ENCODE results near the gene PTP4A2.

Gene PTP4A2

DNA sequence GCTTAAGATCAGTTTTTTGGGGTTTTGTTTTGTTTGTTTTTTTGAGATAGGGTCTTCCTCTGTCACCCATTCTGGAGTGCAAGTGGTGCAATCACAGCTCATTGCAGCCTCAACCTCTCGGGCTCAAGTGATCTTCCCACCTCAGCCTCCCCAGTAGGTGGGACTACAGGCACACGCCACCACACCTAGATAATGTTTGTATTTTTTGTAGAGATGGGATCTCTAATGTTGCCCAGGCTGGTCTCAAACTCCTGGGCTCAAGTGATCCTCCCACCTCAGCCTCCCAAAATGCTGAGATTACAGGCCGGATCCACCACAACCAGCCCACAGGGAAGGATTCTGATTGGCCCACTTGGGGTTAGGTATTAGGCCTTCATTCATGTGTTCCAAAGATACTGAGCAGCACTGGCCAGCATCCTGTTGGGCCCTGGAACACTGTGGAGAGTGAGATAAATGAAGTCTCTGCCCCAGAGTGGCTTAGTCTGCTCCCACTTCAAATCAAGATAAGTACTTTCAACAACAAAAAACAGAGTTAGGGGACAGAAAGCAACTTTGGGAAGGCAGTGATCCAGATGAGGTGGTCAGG lies 54.7 kb downstream of the PTP4A2 start:
- DNase-seq = no peak

DNA sequence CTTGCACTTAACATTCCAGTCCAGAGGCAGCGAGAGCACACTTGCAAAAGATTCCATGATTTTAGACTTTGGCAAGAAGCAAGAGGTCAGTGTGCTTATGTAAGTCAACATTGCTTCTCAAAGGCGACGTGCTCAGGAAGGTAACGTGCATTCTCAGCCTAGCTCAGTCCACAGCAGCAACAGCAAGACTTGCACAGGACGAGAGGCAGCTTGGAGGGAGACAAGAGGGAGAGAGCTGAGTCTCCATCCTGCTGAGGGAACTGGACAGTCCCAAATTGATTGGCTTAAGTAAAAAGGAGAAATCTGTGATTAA lies 56.5 kb downstream of the PTP4A2 start:
- DNase-seq = no peak

DNA sequence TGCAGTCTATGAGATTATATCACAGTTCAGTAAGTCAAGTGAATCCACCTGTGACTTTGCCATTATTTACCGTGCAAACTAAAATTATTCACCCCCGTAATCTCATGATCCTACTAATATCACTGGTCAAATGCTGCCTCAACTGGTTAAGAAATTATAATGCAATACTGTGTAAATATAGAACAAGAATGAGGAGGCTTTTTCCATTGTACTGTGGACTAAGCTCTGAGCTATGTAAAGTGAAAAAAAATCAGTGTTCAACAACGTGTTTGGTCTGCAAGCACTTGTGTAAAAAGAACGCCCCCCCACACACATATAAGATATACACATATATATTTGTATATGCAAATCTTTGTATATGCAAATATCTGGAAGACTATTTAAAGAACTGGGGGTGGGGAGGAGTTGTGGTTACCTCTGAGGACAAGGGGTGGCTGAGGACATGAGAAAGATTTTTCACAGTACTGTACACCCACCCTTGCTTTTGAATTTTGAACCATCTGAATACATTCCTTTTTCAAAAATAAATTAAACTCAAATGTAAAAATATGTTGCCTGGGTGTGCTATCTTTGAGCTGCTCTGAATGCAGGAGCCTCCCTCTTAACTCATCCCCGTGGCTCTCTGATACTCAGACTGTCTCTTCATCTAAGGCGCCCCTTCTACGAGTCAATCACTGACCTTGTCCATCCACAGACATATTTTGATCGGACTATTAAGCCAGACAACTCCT lies 57.0 kb downstream of the PTP4A2 start:
- DNase-seq = no peak

DNA sequence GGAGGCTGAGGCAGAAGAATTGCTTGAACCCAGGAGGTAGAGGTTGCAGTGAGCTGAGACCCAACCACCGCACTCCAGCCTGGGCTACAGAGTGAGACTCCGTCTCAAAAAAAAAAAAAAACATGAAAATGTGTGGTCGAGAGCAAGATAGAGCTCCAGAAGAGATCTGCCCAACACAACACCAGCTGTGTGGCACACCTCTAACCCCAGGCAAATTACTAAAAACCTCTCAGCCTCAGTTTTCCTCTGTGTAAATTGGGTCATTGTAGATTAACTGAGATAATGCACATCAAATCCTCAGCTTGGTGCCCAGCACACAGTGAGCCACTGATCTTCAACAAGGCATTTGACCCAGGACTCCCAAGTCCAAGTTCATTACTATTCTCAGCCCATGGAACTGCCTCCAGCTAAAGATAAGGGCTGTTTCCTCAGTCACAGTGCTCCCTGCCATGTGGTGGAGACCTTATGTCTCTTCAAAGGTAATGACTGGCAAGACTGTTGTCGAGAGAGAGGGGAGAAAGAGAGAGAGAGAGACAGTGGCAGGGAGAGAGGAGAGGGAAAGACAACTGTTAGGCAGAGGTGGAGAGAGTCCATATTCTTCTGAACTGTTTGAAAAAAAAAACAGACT lies 58.1 kb downstream of the PTP4A2 start:
- no peak for DNase-seq

DNA sequence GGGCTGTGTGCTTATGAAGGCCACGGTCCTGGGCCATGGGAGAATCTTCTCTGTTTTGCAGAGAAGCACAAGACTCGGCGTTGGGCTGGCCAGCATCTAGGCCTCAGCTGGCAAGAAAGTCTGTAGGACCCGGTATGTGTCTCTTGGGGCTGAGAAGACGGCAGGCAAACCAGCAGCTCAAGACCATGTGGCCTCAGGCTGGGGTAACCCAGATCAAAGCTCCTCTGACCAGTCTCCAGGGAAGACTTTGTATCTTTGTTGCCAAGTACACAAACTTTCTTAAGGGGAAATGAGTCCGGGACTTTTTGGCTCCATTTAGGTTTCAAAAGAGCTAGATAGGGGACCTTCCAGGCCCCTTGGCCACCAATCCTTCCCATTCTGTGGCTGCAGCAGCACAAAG lies 60.1 kb downstream of the PTP4A2 start:
- DNase-seq = no peak

DNA sequence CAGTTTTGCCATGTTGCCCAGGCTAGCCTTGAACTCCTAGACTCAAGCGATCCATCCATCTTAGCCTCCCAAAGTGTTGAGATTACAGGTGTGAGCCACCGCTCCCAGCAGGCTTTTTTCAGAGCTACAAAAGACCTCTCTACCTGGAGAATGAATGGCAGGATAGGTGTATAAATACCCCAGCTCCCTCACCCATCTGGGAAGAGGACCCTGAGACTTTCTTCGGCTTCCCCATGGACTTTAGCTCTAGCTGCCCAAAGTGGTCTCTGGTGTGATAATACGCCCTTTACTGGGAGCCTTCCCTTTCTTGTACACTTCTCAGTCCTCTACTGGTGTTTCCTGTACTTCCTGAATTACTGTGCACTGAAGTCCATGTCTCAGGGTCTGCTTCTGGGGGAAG lies 60.6 kb downstream of the PTP4A2 start:
- no peak for DNase-seq

DNA sequence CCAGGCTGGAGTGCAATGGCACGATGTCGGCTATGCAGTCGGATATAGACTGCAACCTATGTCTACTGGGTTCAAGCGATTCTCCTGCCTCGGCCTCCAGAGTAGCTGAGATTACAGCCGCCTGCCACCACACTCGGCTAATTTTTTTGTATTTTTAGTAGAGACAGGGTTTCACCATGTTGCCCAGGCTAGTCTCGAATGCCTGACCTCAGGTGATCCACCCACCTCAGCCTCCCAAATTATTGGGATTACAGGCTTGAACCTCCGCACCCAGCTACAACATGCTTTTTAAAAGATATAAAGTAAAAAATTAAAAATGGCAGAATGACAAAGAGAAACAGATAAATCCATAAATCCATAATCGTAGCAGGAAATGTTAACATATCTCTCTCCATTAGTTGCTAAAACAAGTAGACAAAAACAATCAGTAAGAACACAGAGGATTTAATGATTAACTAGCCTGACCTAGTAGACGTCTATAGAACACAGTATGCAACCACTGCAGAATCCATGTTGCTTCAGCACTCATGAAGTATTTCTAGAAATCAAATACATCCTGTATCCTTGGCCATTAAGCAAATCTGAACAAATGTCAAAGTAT lies 62.4 kb downstream of the PTP4A2 start:
- DNase-seq = no peak

DNA sequence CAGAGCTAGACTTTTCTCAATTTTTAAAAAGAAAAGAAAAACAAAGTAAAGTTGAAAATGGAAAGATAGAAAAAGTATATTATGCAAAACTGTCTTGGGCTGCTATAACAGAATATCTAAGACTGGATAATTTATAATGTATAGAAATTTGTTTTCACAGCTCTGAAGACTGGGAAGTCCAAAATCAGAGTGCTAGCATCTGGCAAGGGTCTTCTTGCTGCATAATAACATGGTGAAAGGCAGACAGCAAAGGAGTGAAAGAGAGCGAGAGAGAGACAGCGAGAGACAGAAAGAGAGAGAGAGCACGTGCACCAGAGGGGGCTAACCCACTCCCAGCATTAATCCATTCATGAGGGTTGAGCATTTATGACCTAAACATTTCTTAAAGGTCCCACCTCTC lies 63.2 kb downstream of the PTP4A2 start:
- DNase-seq = no peak

DNA sequence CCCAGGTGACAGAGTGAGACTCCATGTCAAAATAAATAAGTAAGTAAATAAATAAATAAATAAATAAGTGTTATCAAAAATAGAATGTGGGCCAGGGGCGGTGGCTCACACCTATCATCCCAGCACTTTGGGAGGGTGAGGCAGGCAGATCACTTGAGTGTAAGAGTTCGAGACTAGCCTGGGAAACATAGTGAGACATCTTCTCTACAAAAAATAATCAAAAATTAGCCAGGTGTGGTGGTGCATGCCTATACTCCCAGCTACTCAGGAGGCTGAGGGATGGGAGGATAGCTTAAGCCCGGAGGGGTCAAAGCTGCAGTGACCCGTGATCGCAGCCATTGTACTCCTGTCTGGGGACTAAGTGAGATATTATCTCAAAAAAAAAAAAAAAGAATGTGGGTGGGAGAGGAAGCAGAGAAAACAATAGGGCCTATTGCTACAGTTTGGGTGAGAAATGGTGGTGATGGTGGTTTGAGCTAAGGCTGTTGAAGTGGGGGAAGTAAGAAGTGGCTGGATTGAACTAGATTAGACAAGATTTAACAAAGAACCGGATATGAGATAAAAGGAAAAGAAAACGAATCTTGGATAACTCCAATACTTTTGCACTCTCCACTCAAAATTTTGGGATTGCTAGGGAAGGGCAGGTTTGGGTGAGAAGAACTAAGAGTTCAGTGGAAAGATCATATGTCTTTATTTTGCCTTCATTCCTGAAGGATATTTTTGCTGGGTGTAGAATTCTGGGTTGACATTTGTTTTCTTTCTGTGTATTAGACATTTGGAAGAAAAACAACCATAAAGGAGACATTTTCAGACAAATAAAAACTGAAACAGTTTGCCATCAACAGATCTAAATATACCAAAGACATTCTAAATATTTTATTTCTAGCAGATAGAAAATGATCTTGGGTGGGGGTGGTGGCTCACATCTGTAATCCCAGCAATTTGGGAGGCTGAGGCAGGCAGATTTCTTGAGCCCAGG lies 65.2 kb downstream of the PTP4A2 start:
- DNase-seq = no peak

DNA sequence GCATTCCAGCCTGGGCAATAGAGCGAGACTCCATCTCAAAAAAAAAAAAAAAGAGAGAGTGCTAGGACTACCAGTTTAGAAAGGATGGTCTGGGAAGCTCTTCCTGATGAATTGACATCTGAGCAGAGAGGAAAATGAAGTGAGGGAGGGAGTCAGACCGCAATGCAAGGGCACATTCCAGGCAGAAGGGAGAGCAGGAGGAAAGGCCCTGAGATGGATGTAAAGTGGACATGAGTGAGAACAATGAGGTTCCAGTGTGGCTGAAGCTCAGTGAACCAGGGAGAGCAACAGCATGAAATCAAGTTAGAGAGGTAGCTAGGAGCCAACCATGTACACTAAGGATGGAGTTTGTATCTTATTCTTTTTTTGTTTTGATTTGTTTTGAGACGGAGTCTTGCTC lies 66.5 kb downstream of the PTP4A2 start:
- DNase-seq = no peak

DNA sequence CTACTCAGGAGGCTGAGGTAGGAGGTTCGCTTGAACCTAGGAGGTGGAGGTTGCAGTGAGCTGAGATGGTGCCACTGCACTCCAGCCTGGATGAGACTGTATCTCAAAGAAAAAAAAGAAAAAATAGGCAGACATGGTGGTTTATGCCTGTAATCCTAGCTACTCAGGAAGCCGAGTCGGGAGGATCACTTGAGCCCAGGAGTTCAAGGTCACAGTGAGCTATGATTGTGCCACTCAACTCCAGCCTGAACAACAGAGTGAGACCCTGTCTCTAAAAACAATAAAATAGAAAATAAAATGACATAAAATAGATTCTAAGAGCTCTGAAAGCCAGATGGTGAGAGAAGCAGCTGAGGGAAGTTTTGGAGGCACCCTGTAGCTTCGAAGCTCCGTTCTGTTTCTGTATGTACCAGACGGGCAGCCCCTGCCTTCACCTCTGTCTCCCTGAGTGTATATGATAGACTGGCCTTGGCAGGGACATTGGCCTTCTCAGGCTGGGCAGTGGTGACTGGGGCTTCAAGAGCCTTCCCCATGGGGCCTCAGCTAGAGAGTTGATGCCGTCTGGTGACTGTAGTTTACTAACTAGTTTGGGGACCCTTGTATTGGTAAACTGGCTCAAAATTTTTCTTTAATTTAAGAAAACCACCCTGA lies 68.0 kb downstream of the PTP4A2 start:
- DNase-seq = no peak

DNA sequence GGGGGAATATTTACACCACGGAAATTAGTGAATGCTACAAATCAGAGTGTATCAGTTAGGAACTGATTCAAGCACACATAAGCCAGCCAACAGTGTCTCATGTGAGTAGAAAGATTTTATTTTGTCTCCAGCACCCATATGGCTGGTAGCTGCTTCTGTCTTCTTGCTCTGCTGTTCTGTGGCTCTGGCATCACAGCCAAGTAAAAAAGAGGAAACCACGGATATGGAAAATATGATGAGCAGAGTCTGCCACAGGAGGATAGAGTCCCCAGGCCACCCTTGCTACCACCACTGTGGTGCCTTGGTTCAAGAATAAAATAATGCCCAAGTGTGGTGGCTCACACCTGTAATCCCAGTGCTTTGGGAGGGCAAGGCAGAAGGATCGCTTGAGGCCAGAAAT lies 68.7 kb downstream of the PTP4A2 start:
- no peak for DNase-seq

DNA sequence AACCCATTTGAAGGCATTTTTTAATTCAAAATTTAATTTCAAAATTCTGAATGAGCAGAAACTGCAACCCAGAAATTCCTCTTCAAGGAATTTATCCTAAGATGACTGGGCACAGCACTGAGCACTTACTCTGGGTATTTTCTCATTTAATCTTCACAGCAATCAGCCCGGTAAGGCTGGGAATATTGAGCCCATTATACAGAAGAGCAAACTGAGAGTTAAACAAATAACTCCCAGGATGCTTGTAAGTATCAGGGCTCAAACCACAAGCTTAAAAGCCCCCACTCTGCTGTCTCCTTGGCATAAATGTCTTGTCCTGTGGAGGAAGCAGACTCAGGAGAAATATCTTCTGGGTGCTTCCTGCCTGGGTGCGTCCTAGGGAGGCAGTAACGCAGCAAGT lies 69.3 kb downstream of the PTP4A2 start:
- no peak for DNase-seq

DNA sequence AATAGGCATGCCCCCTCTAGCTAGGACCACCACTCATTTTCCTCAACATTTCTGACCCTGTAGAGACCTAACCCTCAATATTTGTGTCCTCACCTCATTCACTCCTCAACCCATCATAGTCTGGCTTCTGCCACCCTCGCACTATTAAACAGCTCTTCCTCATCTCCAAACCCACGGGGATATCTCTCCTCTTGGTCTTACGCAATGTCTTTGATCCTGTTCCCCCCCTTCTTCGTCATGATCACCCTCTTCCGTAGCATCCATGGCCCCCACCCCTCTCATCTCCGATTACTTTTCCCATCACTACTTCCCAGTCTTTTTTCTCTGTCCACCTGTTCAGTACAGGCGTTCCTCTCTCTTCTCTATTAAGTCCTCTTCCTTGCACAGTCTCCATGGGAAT lies 70.6 kb downstream of the PTP4A2 start:
- no peak for DNase-seq

DNA sequence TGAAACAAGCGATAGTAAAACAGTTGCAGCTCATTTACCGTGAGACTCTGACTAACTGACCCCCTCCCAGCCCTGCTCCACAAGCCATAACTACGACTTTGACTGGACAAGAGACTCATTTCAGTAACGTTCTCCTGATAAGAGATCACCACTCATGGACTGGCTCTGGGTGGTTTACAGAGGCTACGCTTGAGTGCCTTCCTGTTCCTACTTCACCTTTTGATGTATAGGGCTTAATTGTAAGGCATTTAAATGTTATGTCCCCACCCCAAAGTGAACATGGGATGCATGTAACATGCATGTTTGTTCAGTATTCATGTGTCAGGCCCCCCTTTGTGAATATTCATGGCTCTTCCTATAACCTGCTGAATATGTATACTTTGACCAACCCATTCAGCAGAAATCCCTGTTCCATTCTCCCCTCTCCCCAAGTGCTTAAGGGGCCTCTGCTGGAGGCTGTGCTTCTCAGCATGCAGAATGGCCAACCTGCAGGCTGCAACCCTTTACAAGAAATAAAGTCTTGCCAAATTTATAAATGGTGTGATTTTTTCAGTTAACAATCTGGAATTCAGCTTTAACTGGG lies 71.6 kb downstream of the PTP4A2 start:
- DNase-seq = no peak

DNA sequence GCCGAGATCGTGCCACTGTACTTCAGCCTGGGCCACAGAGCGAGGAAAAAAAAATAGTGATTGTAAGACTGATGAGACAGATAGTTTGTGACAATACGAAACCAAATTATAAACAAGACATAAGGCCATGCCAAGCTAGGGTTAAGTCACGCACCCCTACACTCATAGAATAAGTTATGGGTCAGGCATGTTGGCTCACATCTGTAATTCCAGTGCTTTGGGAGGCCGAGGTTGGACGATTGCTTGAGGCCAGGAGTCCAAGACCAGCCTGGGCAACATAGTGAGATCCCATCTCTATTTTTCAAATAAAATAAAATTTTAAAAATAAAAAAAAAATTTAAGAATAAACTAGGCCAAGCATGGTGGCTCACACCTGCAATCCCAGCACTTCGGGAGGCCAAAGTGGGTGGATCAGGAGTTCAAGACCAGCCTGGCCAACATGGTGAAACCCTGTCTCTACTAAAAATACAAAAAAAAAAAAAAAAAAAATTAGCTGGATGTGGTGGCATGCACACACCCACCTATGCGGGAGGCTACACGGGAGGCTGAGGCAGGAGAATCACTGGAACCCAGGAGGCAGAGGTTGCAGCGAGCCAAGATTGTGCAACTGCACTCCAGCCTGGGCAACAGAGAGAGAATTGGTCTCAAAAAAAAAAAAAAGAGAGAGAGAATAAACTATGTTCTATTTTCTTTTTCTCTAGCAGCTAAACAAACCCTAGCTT lies 72.3 kb downstream of the PTP4A2 start:
- no peak for DNase-seq

DNA sequence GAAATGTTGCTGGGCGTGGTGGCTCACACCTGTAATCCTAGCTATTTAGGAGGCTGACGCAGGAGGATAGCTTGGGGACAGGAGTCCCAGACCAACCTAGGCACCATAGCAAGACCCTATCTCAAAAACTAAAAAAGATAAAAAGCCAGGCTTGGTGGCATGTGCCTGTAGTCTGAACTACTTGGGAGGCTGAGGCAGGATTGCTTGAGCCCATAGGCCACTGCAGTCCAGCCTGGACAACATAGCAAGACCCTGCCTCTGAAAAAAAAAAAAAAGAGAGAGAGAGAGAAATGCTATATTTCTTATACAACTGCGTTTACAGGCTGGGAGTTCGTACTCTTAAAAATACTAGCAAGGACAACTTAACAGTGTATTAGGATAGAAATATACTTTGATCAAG lies 76.1 kb downstream of the PTP4A2 start:
- no peak for DNase-seq

DNA sequence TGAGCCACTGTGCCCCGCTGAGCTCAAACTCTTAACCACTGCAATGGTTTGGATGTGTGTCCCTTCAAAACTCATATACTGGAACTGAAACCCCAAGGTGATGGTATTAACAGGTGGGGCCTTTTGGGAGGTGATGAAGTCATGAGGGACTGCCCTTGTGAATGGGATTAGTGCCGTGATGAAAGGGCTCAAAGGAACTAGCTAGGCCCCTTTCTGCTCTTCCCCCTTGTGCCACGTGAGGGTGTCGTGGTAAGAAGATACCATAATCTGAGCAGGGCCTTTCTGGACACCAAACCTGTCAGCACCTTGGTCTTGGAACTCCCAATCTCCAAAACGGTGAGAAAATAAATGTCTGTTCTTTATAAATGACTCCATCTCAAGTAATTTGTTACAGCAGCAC lies 76.8 kb downstream of the PTP4A2 start:
- DNase-seq = no peak

DNA sequence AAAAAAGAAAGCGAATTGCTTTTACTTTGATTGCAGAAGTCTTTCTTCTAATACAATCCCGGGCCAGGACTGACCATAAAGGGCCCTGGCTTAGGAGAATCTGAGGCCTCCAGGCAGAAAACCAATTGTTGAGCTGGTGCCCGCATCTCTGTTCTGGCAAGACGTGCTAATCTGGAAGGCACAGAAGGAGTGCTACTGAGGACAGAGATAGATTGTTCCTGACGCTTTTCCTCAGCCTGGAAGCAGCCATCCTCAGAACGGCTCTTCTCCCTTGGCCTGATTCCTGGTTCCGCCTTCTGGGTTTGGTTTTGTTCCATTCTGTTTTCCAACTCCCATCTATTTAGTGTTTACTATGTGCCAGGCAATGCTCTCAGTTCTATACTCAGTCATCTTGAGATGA lies 77.6 kb downstream of the PTP4A2 start:
- no peak for DNase-seq

DNA sequence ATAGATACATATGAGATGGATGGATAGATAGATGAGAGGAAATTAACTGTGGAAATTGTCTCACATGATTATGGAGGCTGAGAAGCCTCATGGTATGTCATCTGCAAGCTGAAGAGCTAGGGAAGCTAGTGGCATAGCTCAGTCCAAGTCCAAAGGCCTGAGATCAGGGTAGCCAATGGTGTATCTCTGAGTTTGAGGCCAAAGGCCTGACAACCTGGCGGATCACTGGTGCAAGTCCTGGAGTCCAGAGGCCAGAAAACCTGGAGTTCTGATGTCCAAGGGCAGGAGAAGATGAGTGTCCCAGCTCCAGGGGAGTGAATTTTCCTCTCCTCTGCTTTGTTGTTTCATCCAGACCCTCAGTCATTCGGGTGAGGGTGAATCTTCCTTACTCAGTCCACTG lies 78.4 kb downstream of the PTP4A2 start:
- no peak for DNase-seq

DNA sequence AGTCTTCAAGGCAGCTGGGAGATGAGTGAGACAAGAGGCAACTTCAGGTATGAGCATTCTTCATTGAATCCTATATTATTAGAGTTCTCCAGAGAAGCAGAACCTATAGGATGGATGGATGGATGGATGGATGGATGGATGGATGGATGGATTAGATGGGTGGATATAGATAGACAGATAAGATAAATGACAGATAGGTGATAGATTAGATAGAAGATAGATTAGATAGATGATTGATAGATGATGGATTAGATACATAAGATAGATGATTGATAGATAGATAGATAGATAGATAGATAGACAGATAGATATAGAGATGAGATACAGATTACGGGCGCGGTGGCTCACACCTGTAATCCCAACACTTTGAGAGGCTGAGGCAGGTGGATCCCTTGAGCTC lies 79.1 kb downstream of the PTP4A2 start:
- DNase-seq = no peak

DNA sequence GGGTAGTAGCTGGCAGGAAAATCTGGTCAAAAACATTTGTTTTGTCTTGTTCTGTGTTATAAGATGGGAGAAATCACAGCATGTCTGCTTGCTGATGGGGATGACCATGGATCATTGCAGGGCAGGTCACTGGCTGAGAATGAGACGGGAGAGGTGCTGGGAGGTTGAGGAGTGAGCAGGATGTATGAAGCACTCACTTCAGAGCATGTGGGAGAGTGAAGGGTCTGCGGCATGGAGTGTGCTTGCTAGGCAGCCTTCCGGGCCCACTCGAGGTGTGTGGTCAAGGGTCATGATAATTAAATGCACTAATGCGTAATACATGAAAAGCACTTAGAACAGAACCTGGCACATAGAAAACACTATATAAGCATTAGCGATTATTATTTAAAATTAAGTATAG lies 80.3 kb downstream of the PTP4A2 start:
- DNase-seq = no peak
